ENCODE data around the gene SHKBP1. TPM values are rescaled to one million over a fixed set of nuclear protein-coding genes. Genes with fewer than 3 reads are reported as not detected.

The SHKBP1 gene
- total RNA-seq, 1 experiment from 2014 or later, result 92.9 TPM

DNA sequence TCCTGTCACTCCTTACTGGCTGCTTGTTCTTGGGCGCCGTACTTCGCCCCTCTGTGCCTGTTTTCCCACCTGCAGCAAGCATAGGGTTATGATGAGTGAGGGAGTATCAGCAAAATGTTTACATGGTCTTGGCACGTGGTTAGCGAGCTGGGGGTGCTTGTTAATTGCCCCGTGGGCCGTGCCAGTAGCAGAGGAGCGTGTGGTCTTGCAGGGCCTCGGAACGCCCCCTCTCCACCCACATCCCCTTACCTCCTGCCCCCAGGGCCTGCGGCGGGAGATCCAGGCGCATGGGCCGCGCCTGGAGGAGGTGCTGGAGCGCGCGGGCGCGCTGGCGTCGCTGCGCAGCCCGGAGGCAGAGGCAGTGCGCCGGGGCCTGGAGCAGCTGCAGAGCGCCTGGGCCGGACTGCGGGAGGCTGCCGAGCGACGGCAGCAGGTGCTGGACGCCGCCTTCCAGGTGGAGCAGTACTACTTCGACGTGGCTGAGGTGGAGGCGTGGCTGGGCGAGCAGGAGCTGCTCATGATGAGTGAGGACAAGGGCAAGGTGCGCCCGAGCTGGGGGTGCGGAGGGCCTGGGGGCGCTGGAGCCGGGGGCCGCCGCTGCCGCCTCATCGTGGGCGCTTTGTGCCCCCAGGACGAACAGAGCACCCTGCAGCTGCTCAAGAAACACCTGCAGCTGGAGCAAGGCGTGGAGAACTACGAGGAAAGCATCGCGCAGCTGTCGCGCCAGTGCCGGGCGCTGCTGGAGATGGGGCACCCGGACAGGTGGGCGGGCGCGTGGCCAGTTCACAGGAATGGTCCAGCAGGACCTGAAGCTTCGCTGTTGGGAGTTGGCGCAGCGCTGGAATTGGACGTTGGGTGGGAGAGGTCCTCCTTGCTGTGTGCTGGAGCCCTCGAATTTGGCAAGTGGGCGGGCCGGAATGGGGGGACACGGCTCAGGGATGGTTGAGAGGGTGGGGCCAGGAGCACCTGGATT, 22.5 kb upstream of the SHKBP1 start:
- peak overlapping the region; percentile 4 for H3K4me2 ChIP-seq (ENCODE audit: insufficient read depth, insufficient read length, low read length)
- H3K27me3 Mint-ChIP-seq (ENCODE audit: low read depth), result peaks cover 70% of the 10 kb centered on the region

More for the DNA sequence above, 22.5 kb upstream of the SHKBP1 start:
- H3K4me1 Mint-ChIP-seq, result peaks cover 6 to 28% of the 10 kb centered on the region in 2 experiments
- no peaks in the 10 kb centered on the region for H3K9me3 ChIP-seq (ENCODE audit: control insufficient read depth, low read depth, low read length)
- no peak overlapping the region for H4K91ac ChIP-seq (ENCODE audit: insufficient read length, low read depth, low read length)
- no peaks in the 10 kb centered on the region; the same call in 1 of the 2 replicates for H3K27me3 ChIP-seq (ENCODE audit: insufficient read depth, low read length)
- WGBS (ENCODE audit: extremely low coverage, insufficient read length, low lambda C conversion rate), result no CpG with 5 or more reads among the region's 69 CpGs
- TF ChIP-seq, protein P1, sequence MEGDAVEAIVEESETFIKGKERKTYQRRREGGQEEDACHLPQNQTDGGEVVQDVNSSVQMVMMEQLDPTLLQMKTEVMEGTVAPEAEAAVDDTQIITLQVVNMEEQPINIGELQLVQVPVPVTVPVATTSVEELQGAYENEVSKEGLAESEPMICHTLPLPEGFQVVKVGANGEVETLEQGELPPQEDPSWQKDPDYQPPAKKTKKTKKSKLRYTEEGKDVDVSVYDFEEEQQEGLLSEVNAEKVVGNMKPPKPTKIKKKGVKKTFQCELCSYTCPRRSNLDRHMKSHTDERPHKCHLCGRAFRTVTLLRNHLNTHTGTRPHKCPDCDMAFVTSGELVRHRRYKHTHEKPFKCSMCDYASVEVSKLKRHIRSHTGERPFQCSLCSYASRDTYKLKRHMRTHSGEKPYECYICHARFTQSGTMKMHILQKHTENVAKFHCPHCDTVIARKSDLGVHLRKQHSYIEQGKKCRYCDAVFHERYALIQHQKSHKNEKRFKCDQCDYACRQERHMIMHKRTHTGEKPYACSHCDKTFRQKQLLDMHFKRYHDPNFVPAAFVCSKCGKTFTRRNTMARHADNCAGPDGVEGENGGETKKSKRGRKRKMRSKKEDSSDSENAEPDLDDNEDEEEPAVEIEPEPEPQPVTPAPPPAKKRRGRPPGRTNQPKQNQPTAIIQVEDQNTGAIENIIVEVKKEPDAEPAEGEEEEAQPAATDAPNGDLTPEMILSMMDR (conservative IDR thresholded peaks at IDR 0.05), result no peak
- H2BK15ac ChIP-seq (ENCODE audit: low read depth, low read length), result no peak overlapping the region
- no peak overlapping the region for H3K9ac ChIP-seq (ENCODE audit: extremely low read depth, insufficient read length, low read length)
- no peak overlapping the region for H2BK5ac ChIP-seq (ENCODE audit: insufficient read length, low read length)
- no peak overlapping the region for H2AFZ ChIP-seq (ENCODE audit: low read length)
- H3K9me3 Mint-ChIP-seq, result no peaks in the 10 kb centered on the region
- H3K79me1 ChIP-seq (ENCODE audit: insufficient read depth, low read depth, low read length, poor library complexity, severe bottlenecking), result no peaks in the 10 kb centered on the region
- H3K27ac Mint-ChIP-seq, result no peak overlapping the region
- no peak overlapping the region for H3K18ac ChIP-seq (ENCODE audit: insufficient read length, low read depth, low read length)
- H3K23ac ChIP-seq (ENCODE audit: insufficient read length, low read depth, low read length), result no peak overlapping the region
- no peaks in the 10 kb centered on the region for H3K4me1 ChIP-seq (ENCODE audit: insufficient read depth, low read length)
- no peak overlapping the region for H2BK120ac ChIP-seq (ENCODE audit: low read depth, low read length, poor library complexity, severe bottlenecking)
- peak; percentile 78 for DNase-seq
- no peak overlapping the region for H2BK12ac ChIP-seq (ENCODE audit: insufficient read length, low read depth, low read length)
- no peak overlapping the region; a peak in 1 of 5 replicates for H3K4me3 Mint-ChIP-seq
- no peak overlapping the region for H3K14ac ChIP-seq (ENCODE audit: insufficient read depth, low read length)
- H4K8ac ChIP-seq (replicated peaks; ENCODE audit: insufficient read length, low read depth, low read length), result no peak overlapping the region
- H3K4ac ChIP-seq (ENCODE audit: low read depth, low read length), result no peak overlapping the region
- no peak overlapping the region for H4K5ac ChIP-seq (ENCODE audit: insufficient read length, low read depth, low read length)
- no peak overlapping the region for H3K27ac ChIP-seq (ENCODE audit: insufficient read length, low read depth, low read length)
- H4K20me1 ChIP-seq (ENCODE audit: control insufficient read depth, insufficient read depth, insufficient read length), result no peaks in the 10 kb centered on the region
- peaks cover 2% of the 10 kb centered on the region for H3K23me2 ChIP-seq (ENCODE audit: insufficient read length, low read depth, low read length, poor library complexity, severe bottlenecking)
- no peaks in the 10 kb centered on the region for H3K36me3 Mint-ChIP-seq (ENCODE audit: insufficient read depth in 1 of 3, low read depth in 3 of 3)
- H3K56ac ChIP-seq (ENCODE audit: insufficient read length, low read depth, low read length), result no peak overlapping the region
- no peak overlapping the region for H2AK5ac ChIP-seq (ENCODE audit: insufficient read length, low read length)
- H3K79me2 ChIP-seq (ENCODE audit: insufficient read depth, low read length), result no peaks in the 10 kb centered on the region
- H3T11ph ChIP-seq (ENCODE audit: low read length), result no peak overlapping the region
- H2BK20ac ChIP-seq (ENCODE audit: low read depth, low read length, poor library complexity, severe bottlenecking), result no peak overlapping the region
